ENCODE data around the gene RAP2A. TPM values are rescaled to one million over a fixed set of nuclear protein-coding genes. Genes with fewer than 3 reads are reported as not detected.

The RAP2A gene
- total RNA-seq, 1 donor from 2014 or later = 19.6 TPM

GRCh38 chr13:97435794-97436193 lies 1.8 kb downstream of the RAP2A start:
- Histone ChIP-seq H3K9me3 (no peaks in the 10 kb centered on the region), H3K4me3 (peak overlapping the region; percentile 9 to 88), H3K27me3 (no peaks in the 10 kb centered on the region), H3K4me1 (peaks cover 47% of the 10 kb centered on the region), H3K36me3 (no peaks in the 10 kb centered on the region), H3K27ac (no peak overlapping the region)
- intact Hi-C loops (cut with DNase I) = loop anchor here (10.0 kb wide), 1 partner anchor 321 kb away; no protein-coding TSS in a partner anchor
- no peak for DNase-seq (ENCODE audit: extremely low spot score in 2 of 2)
- no peak for TF ChIP-seq POLR2AphosphoS5 (IDR thresholded peaks at IDR 0.05; ENCODE audit: insufficient read depth in 1 of 2, low read depth in 1 of 2)
- TF ChIP-seq POLR2A (IDR thresholded peaks at IDR 0.05) = no peak
- no peak for TF ChIP-seq CTCF (IDR thresholded peaks at IDR 0.05)

GRCh38 chr13:97436845-97437244 lies 2.9 kb downstream of the RAP2A start:
- no peaks in the 10 kb centered on the region for H3K27me3 ChIP-seq
- intact Hi-C loops (cut with DNase I) = loop anchor here (10.0 kb wide), 1 partner anchor 322 kb away; no protein-coding TSS in a partner anchor
- H3K36me3 ChIP-seq = no peaks in the 10 kb centered on the region
- peak overlapping the region in 1 of 2 donors; percentile 9 for H3K4me3 ChIP-seq
- DNase-seq (ENCODE audit: extremely low spot score in 2 of 2) = no peak
- H3K27ac ChIP-seq = no peak overlapping the region
- no peak for TF ChIP-seq CTCF (IDR thresholded peaks at IDR 0.05)
- no peak for TF ChIP-seq POLR2A (IDR thresholded peaks at IDR 0.05)
- TF ChIP-seq POLR2AphosphoS5 (IDR thresholded peaks at IDR 0.05; ENCODE audit: insufficient read depth in 1 of 2, low read depth in 1 of 2) = no peak
- H3K9me3 ChIP-seq = no peaks in the 10 kb centered on the region
- H3K4me1 ChIP-seq = peaks cover 44% of the 10 kb centered on the region

GRCh38 chr13:97437729-97438128 lies 3.8 kb downstream of the RAP2A start:
- Histone ChIP-seq H3K4me3 (peak overlapping the region in 1 of 2 donors; percentile 5), H3K27me3 (no peaks in the 10 kb centered on the region), H3K9me3 (no peaks in the 10 kb centered on the region), H3K27ac (no peak overlapping the region), H3K36me3 (no peaks in the 10 kb centered on the region), H3K4me1 (peaks cover 37% of the 10 kb centered on the region)
- intact Hi-C loops (cut with DNase I) = loop anchor here (10.0 kb wide), 1 partner anchor 323 kb away; no protein-coding TSS in a partner anchor
- DNase-seq (ENCODE audit: extremely low spot score in 2 of 2) = no peak
- TF ChIP-seq POLR2AphosphoS5 (IDR thresholded peaks at IDR 0.05; ENCODE audit: insufficient read depth in 1 of 2, low read depth in 1 of 2) = no peak
- no peak for TF ChIP-seq CTCF (IDR thresholded peaks at IDR 0.05)
- no peak for TF ChIP-seq POLR2A (IDR thresholded peaks at IDR 0.05)

- Histone ChIP-seq H3K36me3 (no peaks in the 10 kb centered on the region), H3K9me3 (no peaks in the 10 kb centered on the region), H3K4me3 (no peak overlapping the region), H3K4me1 (peaks cover 37% of the 10 kb centered on the region), H3K27me3 (no peaks in the 10 kb centered on the region), H3K27ac (no peak overlapping the region)
- intact Hi-C loops (cut with DNase I) = loop anchor here (10.0 kb wide), 1 partner anchor 324 kb away; no protein-coding TSS in a partner anchor
- DNase-seq (ENCODE audit: extremely low spot score in 2 of 2) = no peak
- TF ChIP-seq POLR2A (IDR thresholded peaks at IDR 0.05) = no peak
Measured at GRCh38 chr13:97438856-97439595, 5.1 kb downstream of the RAP2A start.

- Histone ChIP-seq H3K27ac (no peak overlapping the region), H3K27me3 (no peaks in the 10 kb centered on the region), H3K36me3 (no peaks in the 10 kb centered on the region), H3K4me3 (no peak overlapping the region), H3K4me1 (peaks cover 30% of the 10 kb centered on the region), H3K9me3 (no peaks in the 10 kb centered on the region)
- intact Hi-C loops (cut with DNase I) = no loop called here
- no peak for DNase-seq (ENCODE audit: extremely low spot score in 2 of 2)
- TF ChIP-seq CTCF (IDR thresholded peaks at IDR 0.05) (no peak), POLR2A (IDR thresholded peaks at IDR 0.05) (no peak), POLR2AphosphoS5 (IDR thresholded peaks at IDR 0.05; ENCODE audit: insufficient read depth in 1 of 2, low read depth in 1 of 2) (no peak)
Measured at GRCh38 chr13:97440598-97441170, 6.7 kb downstream of the RAP2A start.
